H1 (cell line): ENCODE data around the gene SMYD5. TPM values are rescaled to one million over a fixed set of nuclear protein-coding genes. Genes with fewer than 3 reads are reported as not detected.

Source experiments
- BACH1 ChIP-seq: IDR thresholded peaks from 2 replicates; pipeline ENCODE4 v1.6.1; 2012; ENCODE audit warnings: low read length, improper control_type of control experiment
- CEBPB ChIP-seq: IDR thresholded peaks from 2 replicates; pipeline ENCODE4 v1.6.1; 2012; ENCODE audit warnings: low read depth, low read length
- CHD2 ChIP-seq: IDR thresholded peaks from 2 replicates; pipeline ENCODE4 v1.6.1; 2012; ENCODE audit warnings: low read length, improper control_type of control experiment
- CHD7 ChIP-seq: fragments of 300-600 bp; sonication (generic); IDR thresholded peaks from 2 replicates; pipeline ENCODE4 v1.7.1; 2012; ENCODE audit warnings: low read length, moderate library complexity, mild to moderate bottlenecking, inconsistent platforms; ENCODE audit not compliant: insufficient replicate concordance
- GTF2F1 ChIP-seq: IDR thresholded peaks from 2 replicates; pipeline ENCODE4 v1.6.1; 2012; ENCODE audit warnings: low read depth, low read length, improper control_type of control experiment, borderline replicate concordance
- JUN ChIP-seq: IDR thresholded peaks from 2 replicates; pipeline ENCODE4 v1.6.1; 2011; ENCODE audit warnings: low read depth, mild to moderate bottlenecking, improper control_type of control experiment, low read length
- JUND ChIP-seq: IDR thresholded peaks from 2 replicates; pipeline ENCODE4 v1.6.1; 2011; ENCODE audit warnings: mild to moderate bottlenecking, improper control_type of control experiment, low read length
- MAFK ChIP-seq: IDR thresholded peaks from 2 replicates; pipeline ENCODE4 v1.6.1; 2012; ENCODE audit warnings: low read depth, mild to moderate bottlenecking, improper control_type of control experiment, low read length
- MAX ChIP-seq: IDR thresholded peaks from 2 replicates; pipeline ENCODE4 v1.6.1; 2012; ENCODE audit warnings: inconsistent platforms
- POLR2AphosphoS5 ChIP-seq: IDR thresholded peaks from 2 replicates; pipeline ENCODE4 v1.6.1; 2011; ENCODE audit warnings: low read depth, low read length
- SIX5 ChIP-seq: IDR thresholded peaks from 2 replicates; pipeline ENCODE4 v1.6.1; 2011; ENCODE audit warnings: mild to moderate bottlenecking, low read depth, low read length
- TAF1 ChIP-seq: IDR thresholded peaks from 2 replicates; pipeline ENCODE4 v1.6.1; 2011; ENCODE audit warnings: mild to moderate bottlenecking, low read depth, low read length
- TCF12 ChIP-seq: IDR thresholded peaks from 2 replicates; pipeline ENCODE4 v1.6.1; 2011; ENCODE audit warnings: low read depth, mild to moderate bottlenecking, low read length
- polyA plus RNA-seq, 7 experiments: library from polyadenylated mRNA; depleted of rRNA in 3 of 7; stranded (reverse) in 5 of 7; unstranded in 2 of 7; fragments of >200 nt in 5 of 7; fragments of 200-250 nt in 2 of 7; gene quantifications; 1 replicate in 5 of 7; 2 replicates in 1 of 7; 4 replicates in 1 of 7; pipeline versions ENCODE4 v1.2.1 to v1.2.3, GENCODE V29; 2011 to 2013; ENCODE audit warnings: missing spikeins in 2 of 7, mixed read lengths in 2 of 7
- total RNA-seq: library from RNA; stranded (reverse); fragmentation: NEBNext Ultra II Directional; extraction: Animal tissue kit (Norgen Biotek cat#: 25700); gene quantifications from 2 replicates; pipeline ENCODE4 v1.2.1, GENCODE V29; 2021

The SMYD5 gene
- total and polyA plus RNA-seq, 2 of the 8 experiments (the other 6 are each of a cell fraction or from before 2014, with no cell fraction given) = 35.2 to 56.7 TPM

GRCh38 chr2:73262108-73262651, 48.1 kb downstream of the SMYD5 start (continued):
- TF ChIP-seq CHD7 (no peak), GTF2F1 (no peak), MAFK (no peak), POLR2AphosphoS5 (no peak), TCF12 (no peak), BACH1 (no peak), JUN (no peak), JUND (no peak), CHD2 (no peak), CEBPB (no peak), TAF1 (no peak), SIX5 (no peak), MAX (no peak)
